Measurements from ENCODE around the gene GDA. TPM values are rescaled to one million over a fixed set of nuclear protein-coding genes. Genes with fewer than 3 reads are reported as not detected.

Gene GDA
- total RNA-seq, 4 donors from 2014 or later, result 4.8 to 26.6 TPM; not detected in 2

DNA sequence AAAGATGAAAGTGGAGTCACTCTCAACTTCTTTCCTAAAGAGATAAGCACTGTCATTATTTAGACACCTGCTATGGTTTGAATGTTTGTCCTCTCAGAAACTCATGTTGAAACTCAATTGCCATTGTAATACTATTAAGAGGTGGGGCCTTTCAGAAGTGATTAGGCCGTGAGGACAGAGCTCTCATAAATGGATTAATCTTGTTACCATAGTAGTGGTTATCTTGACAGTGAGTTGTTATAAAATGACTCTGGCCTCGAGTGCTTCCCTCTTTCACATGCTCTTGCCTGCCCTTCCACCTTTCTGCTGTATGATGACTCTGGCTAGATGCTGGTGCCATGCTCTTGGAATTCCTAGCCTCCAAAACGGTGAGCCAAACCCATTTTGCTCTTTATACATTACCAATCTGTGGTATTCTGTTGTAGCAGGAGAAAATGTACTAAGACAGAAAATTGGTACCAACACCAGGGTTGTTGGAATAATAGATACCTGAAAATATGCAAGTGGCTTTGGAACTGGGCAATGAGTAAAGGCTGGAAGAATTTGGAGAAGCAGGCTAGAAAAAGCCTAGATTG lies 38.0 kb downstream of the GDA start:
- no peak overlapping the region for H3K4me3 ChIP-seq
- no peak for TF ChIP-seq POLR2A (IDR thresholded peaks at IDR 0.05)
- TF ChIP-seq, protein P1, sequence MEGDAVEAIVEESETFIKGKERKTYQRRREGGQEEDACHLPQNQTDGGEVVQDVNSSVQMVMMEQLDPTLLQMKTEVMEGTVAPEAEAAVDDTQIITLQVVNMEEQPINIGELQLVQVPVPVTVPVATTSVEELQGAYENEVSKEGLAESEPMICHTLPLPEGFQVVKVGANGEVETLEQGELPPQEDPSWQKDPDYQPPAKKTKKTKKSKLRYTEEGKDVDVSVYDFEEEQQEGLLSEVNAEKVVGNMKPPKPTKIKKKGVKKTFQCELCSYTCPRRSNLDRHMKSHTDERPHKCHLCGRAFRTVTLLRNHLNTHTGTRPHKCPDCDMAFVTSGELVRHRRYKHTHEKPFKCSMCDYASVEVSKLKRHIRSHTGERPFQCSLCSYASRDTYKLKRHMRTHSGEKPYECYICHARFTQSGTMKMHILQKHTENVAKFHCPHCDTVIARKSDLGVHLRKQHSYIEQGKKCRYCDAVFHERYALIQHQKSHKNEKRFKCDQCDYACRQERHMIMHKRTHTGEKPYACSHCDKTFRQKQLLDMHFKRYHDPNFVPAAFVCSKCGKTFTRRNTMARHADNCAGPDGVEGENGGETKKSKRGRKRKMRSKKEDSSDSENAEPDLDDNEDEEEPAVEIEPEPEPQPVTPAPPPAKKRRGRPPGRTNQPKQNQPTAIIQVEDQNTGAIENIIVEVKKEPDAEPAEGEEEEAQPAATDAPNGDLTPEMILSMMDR (IDR thresholded peaks at IDR 0.05), result no peak
- H3K4me1 ChIP-seq, result no peaks in the 10 kb centered on the region
- H3K27me3 ChIP-seq, result no peaks in the 10 kb centered on the region
- H3K27ac ChIP-seq, result no peak overlapping the region
- H3K36me3 ChIP-seq, result no peaks in the 10 kb centered on the region
- no peak for DNase-seq
- intact Hi-C loops (cut with DNase I; ENCODE audit: low total_unique reads), result no loop called here
- H3K9me3 ChIP-seq, result no peaks in the 10 kb centered on the region

DNA sequence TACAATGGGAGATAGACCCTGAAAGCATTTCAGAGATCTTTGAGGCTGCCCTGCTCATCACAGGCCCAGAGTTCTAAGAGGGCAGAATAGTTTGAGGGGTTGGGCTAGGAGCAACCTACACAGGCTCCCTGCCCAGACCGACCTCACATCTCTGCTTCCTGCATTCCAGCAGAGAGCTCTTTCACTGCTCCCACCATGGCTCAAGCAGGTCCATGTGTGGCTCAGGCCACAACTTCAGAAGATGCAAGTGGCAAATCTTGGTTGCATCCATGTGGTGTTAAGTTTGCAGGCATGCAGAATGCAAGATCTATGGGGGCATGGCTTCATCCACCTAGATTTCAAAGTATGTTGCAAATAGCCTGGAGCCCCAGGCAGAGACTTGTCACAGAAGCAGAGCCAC lies 39.0 kb downstream of the GDA start:
- Histone ChIP-seq H3K27ac (no peak overlapping the region), H3K4me1 (no peaks in the 10 kb centered on the region), H3K4me3 (no peak overlapping the region), H3K9me3 (no peaks in the 10 kb centered on the region), H3K36me3 (no peaks in the 10 kb centered on the region), H3K27me3 (no peaks in the 10 kb centered on the region)
- intact Hi-C loops (cut with DNase I; ENCODE audit: low total_unique reads), result no loop called here
- TF ChIP-seq, protein P1 (IDR thresholded peaks at IDR 0.05), result no peak
- no peak for TF ChIP-seq POLR2A (IDR thresholded peaks at IDR 0.05)
- DNase-seq, result no peak

DNA sequence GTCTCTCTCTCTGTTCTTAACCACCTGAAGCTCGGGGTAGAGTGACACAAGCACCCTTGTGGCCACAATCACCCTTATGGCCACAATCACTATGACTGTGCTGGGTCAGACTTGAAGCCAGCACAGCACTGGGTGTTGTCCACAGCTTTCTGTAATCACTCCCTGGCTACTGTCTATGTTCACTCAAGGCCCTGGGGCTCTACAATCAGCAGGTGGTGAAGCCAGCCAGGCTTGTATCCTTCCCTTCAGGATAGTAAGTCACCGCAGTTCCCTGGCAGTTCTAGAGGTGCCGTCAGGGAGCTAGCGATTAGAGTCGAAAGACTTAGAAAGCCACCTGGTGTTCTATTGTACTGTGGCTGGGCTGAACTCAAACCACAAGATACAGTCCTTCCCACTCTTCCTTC lies 44.2 kb downstream of the GDA start:
- H3K27me3 ChIP-seq, result no peaks in the 10 kb centered on the region
- no peaks in the 10 kb centered on the region for H3K9me3 ChIP-seq
- no peak for TF ChIP-seq POLR2A (IDR thresholded peaks at IDR 0.05)
- TF ChIP-seq, protein P1 (IDR thresholded peaks at IDR 0.05), result no peak
- no peak overlapping the region for H3K27ac ChIP-seq
- intact Hi-C loops (cut with DNase I; ENCODE audit: low total_unique reads), result no loop called here
- DNase-seq, result no peak
- H3K4me1 ChIP-seq, result no peaks in the 10 kb centered on the region
- H3K4me3 ChIP-seq, result no peak overlapping the region
- H3K36me3 ChIP-seq, result no peaks in the 10 kb centered on the region

DNA sequence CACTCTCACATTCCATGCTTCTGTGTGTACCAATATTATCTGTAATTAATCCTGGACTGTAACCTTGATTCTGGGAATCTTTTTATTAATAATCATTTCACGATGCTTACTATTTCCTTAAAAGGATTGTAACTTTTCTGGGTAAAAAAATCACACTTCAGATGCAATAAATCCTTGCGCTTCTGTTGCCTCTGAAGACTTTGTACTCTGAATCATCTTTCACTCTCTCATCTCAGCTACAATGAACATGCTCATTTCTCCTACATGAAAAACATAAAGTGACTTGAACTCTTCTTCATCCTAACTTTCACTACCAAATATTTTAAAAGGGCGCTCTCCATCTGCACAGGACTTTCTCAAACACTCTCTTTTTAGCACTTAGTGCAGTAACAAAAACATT lies 50.0 kb downstream of the GDA start:
- no peak overlapping the region for H3K4me3 ChIP-seq
- H3K36me3 ChIP-seq, result no peaks in the 10 kb centered on the region
- no peak for TF ChIP-seq POLR2A (IDR thresholded peaks at IDR 0.05)
- TF ChIP-seq, protein P1 (IDR thresholded peaks at IDR 0.05), result no peak
- DNase-seq, result no peak
- intact Hi-C loops (cut with DNase I; ENCODE audit: low total_unique reads), result no loop called here
- no peaks in the 10 kb centered on the region for H3K27me3 ChIP-seq
- no peak overlapping the region for H3K27ac ChIP-seq
- no peaks in the 10 kb centered on the region for H3K4me1 ChIP-seq
- H3K9me3 ChIP-seq, result no peaks in the 10 kb centered on the region

DNA sequence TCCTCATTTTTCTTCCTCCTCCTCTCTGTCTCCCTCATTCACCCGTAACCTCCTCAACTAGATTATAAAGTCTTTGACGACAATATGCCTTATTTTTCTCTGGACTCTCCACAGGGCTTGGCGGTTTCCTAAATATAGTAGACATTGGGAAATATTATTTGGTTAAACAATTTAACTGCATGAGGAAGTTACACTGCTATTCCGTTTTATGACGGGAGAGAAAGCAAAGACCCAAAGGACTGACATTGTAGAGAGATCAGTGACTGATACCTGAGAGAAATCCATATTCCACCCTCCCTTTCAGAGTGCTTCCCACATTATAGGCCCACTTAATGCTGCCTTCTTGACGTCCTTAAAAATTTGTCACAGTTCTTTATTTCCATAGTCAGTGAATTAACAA lies 51.2 kb downstream of the GDA start:
- H3K9me3 ChIP-seq, result no peaks in the 10 kb centered on the region
- no peak overlapping the region for H3K27ac ChIP-seq
- intact Hi-C loops (cut with DNase I; ENCODE audit: low total_unique reads), result no loop called here
- no peak for TF ChIP-seq POLR2A (IDR thresholded peaks at IDR 0.05)
- no peaks in the 10 kb centered on the region for H3K4me1 ChIP-seq
- no peaks in the 10 kb centered on the region for H3K36me3 ChIP-seq
- H3K4me3 ChIP-seq, result no peak overlapping the region
- DNase-seq, result no peak
- no peaks in the 10 kb centered on the region for H3K27me3 ChIP-seq

DNA sequence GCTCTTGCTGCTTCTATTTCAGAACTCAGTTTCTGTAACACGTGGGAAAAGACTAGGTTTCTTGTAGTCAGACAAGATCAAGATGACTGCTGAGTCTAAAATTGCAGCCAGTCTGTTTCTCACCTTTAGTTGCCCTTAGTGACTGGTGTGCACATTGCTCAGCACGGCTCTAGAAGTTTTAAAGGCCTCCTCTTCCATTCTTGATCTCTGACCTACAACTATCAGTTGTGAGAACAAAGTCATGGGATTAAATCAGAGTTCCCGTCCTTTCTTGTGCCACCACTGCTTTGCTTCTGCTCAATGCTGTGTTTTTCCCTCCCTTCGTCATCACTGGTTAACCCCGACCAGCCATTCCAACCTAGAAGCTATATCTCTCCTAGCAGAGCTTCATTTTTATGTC lies 52.8 kb downstream of the GDA start:
- H3K4me3 ChIP-seq, result no peak overlapping the region
- no peaks in the 10 kb centered on the region for H3K4me1 ChIP-seq
- no peaks in the 10 kb centered on the region for H3K36me3 ChIP-seq
- DNase-seq, result no peak
- no peaks in the 10 kb centered on the region for H3K27me3 ChIP-seq
- no peak overlapping the region for H3K27ac ChIP-seq
- intact Hi-C loops (cut with DNase I; ENCODE audit: low total_unique reads), result no loop called here
- TF ChIP-seq POLR2A (IDR thresholded peaks at IDR 0.05), result no peak
- TF ChIP-seq, protein P1 (IDR thresholded peaks at IDR 0.05), result no peak
- no peaks in the 10 kb centered on the region for H3K9me3 ChIP-seq

Data from uterus (tissue), 4 donors.